Pancreas (tissue), 10 donors: ENCODE data around the gene DYNLT3. TPM values are rescaled to one million over a fixed set of nuclear protein-coding genes. Genes with fewer than 3 reads are reported as not detected.

Source experiments
- ATAC-seq, 4 donors: fragments of 200-7000 bp; cut with Tn5 transposase; one replicate each; pipeline versions ENCODE4 v1.8.0 to v1.9.1; 2020; ENCODE audit warnings: mild to moderate bottlenecking in 4 of 4, moderate library complexity in 4 of 4
- DNase-seq, 6 donors: peaks; one replicate each; pipeline ENCODE4 v3.0.0-alpha.2; 2020
- FAIRE-seq: peaks from 2 replicates; lab custom pipeline; 2012; peaks lifted over from hg19 to GRCh38; lab: Jason Lieb, UNC
- H3K27ac ChIP-seq, 4 donors: fragments of 200-600 bp; sonication (generic); 1 replicate in 3 of 4; 2 replicates in 1 of 4; pipeline versions ENCODE4 v1.5.0 to v1.8.0; 2020
- H3K27me3 ChIP-seq, 4 donors: fragments of 200-600 bp; one replicate each; pipeline ENCODE4 v1.8.0; 2021
- H3K36me3 ChIP-seq, 3 donors: fragments of 200-600 bp; sonication (generic) in 1 of 3; one replicate each; pipeline versions ENCODE4 v1.5.0 to v1.8.0; 2020 to 2021
- H3K4me1 ChIP-seq, 3 donors: fragments of 200-600 bp; one replicate each; pipeline ENCODE4 v1.8.0; 2021
- H3K4me3 ChIP-seq, 4 donors: fragments of 200-600 bp; sonication (generic) in 2 of 4; one replicate each; pipeline versions ENCODE4 v1.5.0 to v1.8.0; 2020 to 2021
- H3K9me3 ChIP-seq, 4 donors: fragments of 200-600 bp; one replicate each; pipeline ENCODE4 v1.8.0; 2021
- WGBS, 2 donors: extraction: QIAGEN DNeasy Blood & Tissue Kit; methylation state at CpG; one replicate each; pipeline ENCODE4 v1.1.7; 2013; 5-methylcytosine and 5-hydroxymethylcytosine counted together
- intact Hi-C, 3 donors: fragments of 100-400 bp; cut with DNase I; formaldehyde crosslinking; loops; one replicate each; pipeline versions ENCODE4 v1.11.1 to v1.14.2; 2022
- polyA plus RNA-seq, 2 donors: library from polyadenylated mRNA; stranded (reverse); fragments of 200-250 nt; gene quantifications; one replicate each; pipeline ENCODE4 v1.2.3, GENCODE V29; 2013
- total RNA-seq, 6 donors: library from RNA; stranded (reverse); fragmentation: NEBNext Ultra II Directional in 4 of 6; extraction: Animal tissue kit (Norgen Biotek cat#: 25700) in 4 of 6; gene quantifications; one replicate each; pipeline versions ENCODE4 v1.2.1 to v1.2.4, GENCODE V29; 2021 to 2023
- TF ChIP-seq, protein P1 (sequence below), 4 donors: fragments of 200-600 bp; sonication (generic) in 3 of 4; IDR thresholded peaks; one replicate each; pipeline versions ENCODE4 v1.5.0 to v1.8.0; 2021; ENCODE audit warnings: antibody characterized with exemption in 4 of 4
- donor health status: healthy with polysubstance abuse.
- donor health status: DM: no; HTN: no; CAD: no; lungs with moderate emphysema.
- donor health status: DM: no; HTN: no; CAD: no.
- donor health status: control.
- donor health status: control.
- donor health status: Bipolar disorder and iron deficiency.
- donor health status: DM: yes; HTN: yes; CAD: no.
- donor health status: DM: no; HTN: no; CAD: no.
- donor health status: DM: no; HTN: no; CAD: no.
- donor health status: DM: yes; HTN: yes; CAD: no.

The DYNLT3 gene, protein sequence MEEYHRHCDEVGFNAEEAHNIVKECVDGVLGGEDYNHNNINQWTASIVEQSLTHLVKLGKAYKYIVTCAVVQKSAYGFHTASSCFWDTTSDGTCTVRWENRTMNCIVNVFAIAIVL
- 10 to 100 TPM in 1 of 6 donors, 1 to 10 TPM in 5; 5.0 to 11.3 (median 6.8) TPM for total RNA-seq
- polyA plus RNA-seq, result 10 to 100 TPM in 1 of 2 donors, 1 to 10 TPM in 1; 8.5 to 18.8 TPM

DNA sequence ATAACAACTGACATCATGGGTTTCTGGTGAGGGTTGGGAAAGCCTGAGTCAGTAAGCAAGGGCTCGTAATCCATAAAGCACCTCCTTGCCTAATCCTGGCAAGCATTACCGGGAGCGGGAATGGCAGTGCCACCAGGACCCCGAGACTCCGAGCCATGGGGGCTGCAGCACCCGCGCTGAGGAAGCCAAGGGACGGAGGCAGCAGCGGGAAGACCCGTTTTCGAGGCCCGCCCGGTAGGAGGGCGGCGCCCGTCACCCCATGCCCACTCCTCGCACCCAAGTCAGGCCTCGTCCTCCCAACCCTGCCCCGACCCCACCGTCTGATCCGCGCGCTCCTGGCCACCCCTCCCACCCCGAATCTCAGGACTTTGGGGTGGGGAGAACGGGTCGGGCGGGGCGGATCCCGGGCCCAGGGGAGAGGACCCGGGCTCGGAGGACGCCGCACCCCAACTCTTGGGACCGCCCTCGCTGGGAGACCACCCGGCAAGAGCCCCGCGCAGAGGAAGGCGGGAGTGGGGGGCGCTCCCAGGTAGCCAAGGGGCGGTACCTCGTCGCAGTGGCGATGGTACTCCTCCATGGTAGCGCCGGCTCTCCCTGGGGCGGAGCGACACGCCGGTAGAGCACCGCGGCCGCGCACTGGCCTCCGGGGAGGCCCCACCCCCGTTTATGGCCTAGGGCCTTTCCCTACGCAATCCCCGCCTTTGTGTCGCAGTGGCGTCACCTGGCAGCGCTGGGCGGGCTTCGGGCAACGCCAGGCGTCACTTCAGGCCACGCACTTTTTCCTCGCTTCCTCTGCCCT is at the start of gene DYNLT3:
DYNLT3 (minus strand) TSS at position 638 of the 799 bp plus-strand sequence; CDS start at position 577, 61 bp downstream.
- TF ChIP-seq, protein P1, sequence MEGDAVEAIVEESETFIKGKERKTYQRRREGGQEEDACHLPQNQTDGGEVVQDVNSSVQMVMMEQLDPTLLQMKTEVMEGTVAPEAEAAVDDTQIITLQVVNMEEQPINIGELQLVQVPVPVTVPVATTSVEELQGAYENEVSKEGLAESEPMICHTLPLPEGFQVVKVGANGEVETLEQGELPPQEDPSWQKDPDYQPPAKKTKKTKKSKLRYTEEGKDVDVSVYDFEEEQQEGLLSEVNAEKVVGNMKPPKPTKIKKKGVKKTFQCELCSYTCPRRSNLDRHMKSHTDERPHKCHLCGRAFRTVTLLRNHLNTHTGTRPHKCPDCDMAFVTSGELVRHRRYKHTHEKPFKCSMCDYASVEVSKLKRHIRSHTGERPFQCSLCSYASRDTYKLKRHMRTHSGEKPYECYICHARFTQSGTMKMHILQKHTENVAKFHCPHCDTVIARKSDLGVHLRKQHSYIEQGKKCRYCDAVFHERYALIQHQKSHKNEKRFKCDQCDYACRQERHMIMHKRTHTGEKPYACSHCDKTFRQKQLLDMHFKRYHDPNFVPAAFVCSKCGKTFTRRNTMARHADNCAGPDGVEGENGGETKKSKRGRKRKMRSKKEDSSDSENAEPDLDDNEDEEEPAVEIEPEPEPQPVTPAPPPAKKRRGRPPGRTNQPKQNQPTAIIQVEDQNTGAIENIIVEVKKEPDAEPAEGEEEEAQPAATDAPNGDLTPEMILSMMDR (IDR thresholded peaks at IDR 0.05), result no peak
- Histone ChIP-seq H3K9me3 (no peaks in the 10 kb centered on the region), H3K27me3 (no peaks in the 10 kb centered on the region), H3K36me3 (no peaks in the 10 kb centered on the region), H3K27ac (peak within 1 kb of the TSS in 3 of 4 donors; percentile 51 to 71 (median 54)), H3K4me3 (peak within 1 kb of the TSS; percentile 38 to 58 (median 48)), H3K4me1 (no peaks in the 10 kb centered on the region)
- peak; percentile 99 to 100 (median 99) for ATAC-seq
- WGBS, 2 donors, result 1 to 24% methylated on average over 64 to 67 of the region's 67 CpGs
- intact Hi-C loops, result no loop called here
- FAIRE-seq, result no peak
- peak; percentile 81 to 89 (median 84) for DNase-seq

DNA sequence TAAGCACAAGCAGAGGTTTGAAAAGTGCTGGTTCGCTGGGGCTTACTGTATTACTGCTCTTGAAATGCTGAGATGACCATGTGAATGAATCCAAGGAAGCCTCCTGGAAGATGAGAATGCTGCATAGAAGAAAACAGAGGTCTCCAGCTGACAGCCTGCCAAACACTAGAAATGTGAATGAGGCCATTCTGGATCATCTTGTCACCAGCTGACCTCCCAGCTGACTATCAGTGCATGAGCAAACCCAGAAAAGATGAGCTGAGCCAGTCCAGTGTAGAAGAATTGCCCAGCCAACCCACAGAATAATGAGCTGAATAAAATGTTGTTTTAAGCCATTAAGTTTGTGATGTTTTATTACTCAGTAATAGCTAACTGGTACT is 49.1 kb upstream of the DYNLT3 start:
- DNase-seq (no peak), FAIRE-seq (no peak), ATAC-seq (no peak)
- TF ChIP-seq, protein P1 (IDR thresholded peaks at IDR 0.05), result no peak
- Histone ChIP-seq H3K4me3 (no peak overlapping the region), H3K36me3 (no peaks in the 10 kb centered on the region), H3K9me3 (peaks cover 0 to 3% (median 0%) of the 10 kb centered on the region in 4 donors), H3K4me1 (no peaks in the 10 kb centered on the region), H3K27ac (no peak overlapping the region), H3K27me3 (peaks cover 0 to 7% (median 0%) of the 10 kb centered on the region in 4 donors)
- intact Hi-C loops, result no loop called here
- 47 to 54% methylated on average over 1 of the region's 1 CpG for WGBS, 2 donors

DNA sequence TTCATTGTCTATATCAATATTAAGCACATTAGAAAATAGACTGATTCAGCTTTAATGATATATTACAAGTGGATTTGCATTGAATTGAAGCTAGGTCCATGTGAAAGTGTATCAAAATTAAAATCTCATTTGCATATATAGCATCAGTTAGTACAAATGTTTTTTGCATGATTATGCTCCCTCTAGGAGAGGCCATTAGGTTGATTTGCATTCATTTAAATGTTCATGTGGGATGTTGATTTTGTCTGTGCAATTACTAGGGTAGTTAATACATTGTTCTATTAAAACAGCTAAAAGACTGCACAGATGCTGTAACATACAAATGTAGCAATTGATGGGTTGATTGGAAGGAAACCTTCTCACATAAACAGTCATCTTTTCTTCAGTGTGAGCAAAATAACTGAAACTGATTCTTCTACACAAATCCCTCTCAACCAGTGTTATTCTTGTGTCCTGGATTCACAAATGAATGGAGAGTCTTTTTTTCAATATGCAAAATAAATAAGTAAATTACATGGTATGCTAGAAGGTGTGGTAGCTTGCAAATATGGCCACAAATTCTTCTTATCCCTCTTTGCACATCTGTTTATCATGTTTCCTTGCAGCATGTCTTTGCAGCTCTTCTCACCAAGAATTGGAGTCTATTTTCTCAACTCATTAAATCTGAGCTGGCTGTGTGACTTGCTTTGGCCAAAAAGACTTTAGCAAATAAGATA is 48.6 kb upstream of the DYNLT3 start:
- FAIRE-seq (no peak), DNase-seq (no peak), ATAC-seq (no peak)
- Histone ChIP-seq H3K4me3 (no peak overlapping the region), H3K36me3 (no peaks in the 10 kb centered on the region), H3K9me3 (peaks cover 0 to 3% (median 0%) of the 10 kb centered on the region in 4 donors), H3K27ac (no peak overlapping the region), H3K27me3 (peaks cover 0 to 7% (median 0%) of the 10 kb centered on the region in 4 donors), H3K4me1 (no peaks in the 10 kb centered on the region)
- TF ChIP-seq, protein P1 (IDR thresholded peaks at IDR 0.05), result no peak
- intact Hi-C loops, result no loop called here

DNA sequence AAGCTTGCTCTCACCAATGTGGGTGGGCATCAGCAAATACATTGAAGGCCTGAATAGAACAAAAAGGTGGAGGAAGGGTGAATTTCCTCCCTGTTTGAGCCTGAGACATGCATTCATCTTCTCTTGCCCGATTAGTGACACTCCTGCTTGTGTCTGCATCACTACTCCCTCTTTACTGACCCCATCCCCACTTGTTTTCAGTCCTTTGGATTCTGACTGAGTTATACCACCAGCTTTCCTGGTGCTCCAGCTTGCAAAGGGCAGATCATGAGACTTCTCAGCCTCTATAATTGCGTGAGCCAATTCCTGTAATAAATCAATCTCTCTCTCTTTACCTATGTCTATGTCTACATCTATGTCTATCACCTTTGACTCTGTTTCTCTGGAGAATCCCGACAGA is 47.4 kb upstream of the DYNLT3 start:
- TF ChIP-seq, protein P1 (IDR thresholded peaks at IDR 0.05), result no peak
- DNase-seq (no peak), ATAC-seq (no peak), FAIRE-seq (no peak)
- H3K27ac ChIP-seq, result no peak overlapping the region
- H3K4me1 ChIP-seq, result no peaks in the 10 kb centered on the region
- intact Hi-C loops, result no loop called here
- H3K36me3 ChIP-seq, result no peaks in the 10 kb centered on the region
- H3K9me3 ChIP-seq, result peaks cover 0 to 3% (median 0%) of the 10 kb centered on the region in 4 donors
- H3K4me3 ChIP-seq, result no peak overlapping the region
- H3K27me3 ChIP-seq, result peaks cover 0 to 7% (median 0%) of the 10 kb centered on the region in 4 donors
- WGBS, 2 donors, result 36 to 42% methylated on average over 3 of the region's 3 CpGs
